Prostate gland (tissue), 2 donors: ENCODE measurements around the gene CFAP53. TPM values are rescaled to one million over a fixed set of nuclear protein-coding genes. Genes with fewer than 3 reads are reported as not detected.

Source experiments
- DNase-seq: peaks from one replicate; pipeline ENCODE4 v3.0.0-alpha.2; 2019; ENCODE audit warnings: low spot score
- H3K27ac ChIP-seq, 2 donors: fragments of 200-600 bp; sonication (generic); 2 replicates each; pipeline ENCODE4 v1.5.1; 2017 to 2019
- H3K27me3 ChIP-seq: fragments of 200-600 bp; sonication (generic); replicated peaks from 2 replicates; pipeline ENCODE4 v1.5.1; 2019; ENCODE audit not compliant: insufficient read depth
- H3K36me3 ChIP-seq, 2 donors: fragments of 200-600 bp; sonication (generic); 1 replicate in 1 of 2; 2 replicates in 1 of 2; pipeline versions ENCODE4 v1.5.1 to v1.8.1; 2017 to 2019
- H3K4me1 ChIP-seq: fragments of 200-600 bp; sonication (generic); replicated peaks from 2 replicates; pipeline ENCODE4 v1.5.1; 2019
- H3K4me3 ChIP-seq, 2 donors: fragments of 200-600 bp; sonication (generic); 2 replicates each; pipeline ENCODE4 v1.5.1; 2017 to 2019
- H3K9me3 ChIP-seq: fragments of 200-600 bp; sonication (generic); 2 replicates; pipeline ENCODE4 v1.5.1; 2017
- CTCF ChIP-seq, 4 experiments: fragments of 200-600 bp in 2 of 4; fragments of 450-650 bp in 2 of 4; sonication (generic) in 2 of 4; IDR thresholded peaks; 1 replicate in 3 of 4; 2 replicates in 1 of 4; pipeline ENCODE4 v1.5.1; 2016 to 2019; ENCODE audit warnings: antibody characterized with exemption in 4 of 4, mild to moderate bottlenecking in 2 of 4, moderate library complexity in 2 of 4
- POLR2A ChIP-seq: fragments of 450-650 bp; IDR thresholded peaks from one replicate; pipeline ENCODE4 v1.6.1; 2016; ENCODE audit warnings: antibody characterized with exemption, mild to moderate bottlenecking
- POLR2AphosphoS5 ChIP-seq: sonication (generic); formaldehyde crosslinking; IDR thresholded peaks from one replicate; pipeline ENCODE4 v1.6.1; 2017; ENCODE audit warnings: antibody characterized with exemption
- WGBS: methylation state at CpG from one replicate; pipeline ENCODE4 v1.1.5; 2018; 5-methylcytosine and 5-hydroxymethylcytosine counted together
- intact Hi-C: fragments of 100-400 bp; cut with DNase I; formaldehyde crosslinking; loops from one replicate; pipeline ENCODE4 v1.14.2; 2022
- total RNA-seq, 2 donors: library from RNA; depleted of rRNA; stranded (reverse); fragments of >200 nt; gene quantifications; one replicate each; pipeline ENCODE4 v1.1.0, GENCODE V29; 2016

Gene CFAP53
- total RNA-seq, 2 donors from 2014 or later = 0.59 to 4.7 TPM

- no peaks in the 10 kb centered on the region for H3K27me3 ChIP-seq
- intact Hi-C loops = loop anchor here (2.0 to 5.0 kb wide), 2 partner anchors 188 to 251 kb away; no protein-coding TSS in a partner anchor
- H3K9me3 ChIP-seq = no peaks in the 10 kb centered on the region
- 50% methylated on average over 10 of the region's 10 CpGs for WGBS
- no peaks in the 10 kb centered on the region for H3K4me1 ChIP-seq
- TF ChIP-seq POLR2AphosphoS5 (no peak), CTCF (IDR thresholded peaks at IDR 0.05) (no peak), POLR2A (no peak)
- peak overlapping the region in 1 of 2 donors; percentile 76 for H3K4me3 ChIP-seq
- no peak for DNase-seq
- no peak overlapping the region for H3K27ac ChIP-seq
- no peaks in the 10 kb centered on the region for H3K36me3 ChIP-seq
Observed at GRCh38 chr18:50195689-50196088, 70.6 kb downstream of the CFAP53 start.

- Histone ChIP-seq H3K27me3 (no peaks in the 10 kb centered on the region), H3K36me3 (no peaks in the 10 kb centered on the region), H3K4me3 (peak within 1 kb of the TSS; percentile 76 to 80), H3K4me1 (no peaks in the 10 kb centered on the region), H3K9me3 (no peaks in the 10 kb centered on the region), H3K27ac (peak within 1 kb of the TSS; percentile 66 to 72)
- DNase-seq = peak; percentile 79
- whole genome bisulfite sequencing = 1% methylated on average over 74 of the region's 115 CpGs
- TF ChIP-seq POLR2A (peak; percentile 90), CTCF (IDR thresholded peaks at IDR 0.05) (peak; percentile 52 to 94 (median 64)), POLR2AphosphoS5 (no peak)
- intact Hi-C loops = loop anchor here (2.0 to 5.0 kb wide), 2 partner anchors 188 to 250 kb away; no protein-coding TSS in a partner anchor
Observed at GRCh38 chr18:50194631-50195532, 71.4 kb downstream of the CFAP53 start, which contains the start of gene MYO5B. TSS of gene MYO5B (minus strand) at chr18:50195147. CDS start at chr18:50194793, 354 bp downstream.

- intact Hi-C loops = loop anchor here (2.0 kb wide), 1 partner anchor 249 kb away; no protein-coding TSS in a partner anchor
- no peaks in the 10 kb centered on the region for H3K27me3 ChIP-seq
- DNase-seq = no peak
- no peaks in the 10 kb centered on the region for H3K36me3 ChIP-seq
- no peaks in the 10 kb centered on the region for H3K9me3 ChIP-seq
- peak overlapping the region; percentile 76 to 80 for H3K4me3 ChIP-seq
- H3K27ac ChIP-seq = peak overlapping the region; percentile 66 to 72
- TF ChIP-seq CTCF (IDR thresholded peaks at IDR 0.05) (no peak), POLR2A (no peak), POLR2AphosphoS5 (no peak)
- WGBS = under 1% methylated on average over 67 of the region's 68 CpGs
- no peaks in the 10 kb centered on the region for H3K4me1 ChIP-seq
Observed at GRCh38 chr18:50193796-50194630, 72.3 kb downstream of the CFAP53 start.

DNA sequence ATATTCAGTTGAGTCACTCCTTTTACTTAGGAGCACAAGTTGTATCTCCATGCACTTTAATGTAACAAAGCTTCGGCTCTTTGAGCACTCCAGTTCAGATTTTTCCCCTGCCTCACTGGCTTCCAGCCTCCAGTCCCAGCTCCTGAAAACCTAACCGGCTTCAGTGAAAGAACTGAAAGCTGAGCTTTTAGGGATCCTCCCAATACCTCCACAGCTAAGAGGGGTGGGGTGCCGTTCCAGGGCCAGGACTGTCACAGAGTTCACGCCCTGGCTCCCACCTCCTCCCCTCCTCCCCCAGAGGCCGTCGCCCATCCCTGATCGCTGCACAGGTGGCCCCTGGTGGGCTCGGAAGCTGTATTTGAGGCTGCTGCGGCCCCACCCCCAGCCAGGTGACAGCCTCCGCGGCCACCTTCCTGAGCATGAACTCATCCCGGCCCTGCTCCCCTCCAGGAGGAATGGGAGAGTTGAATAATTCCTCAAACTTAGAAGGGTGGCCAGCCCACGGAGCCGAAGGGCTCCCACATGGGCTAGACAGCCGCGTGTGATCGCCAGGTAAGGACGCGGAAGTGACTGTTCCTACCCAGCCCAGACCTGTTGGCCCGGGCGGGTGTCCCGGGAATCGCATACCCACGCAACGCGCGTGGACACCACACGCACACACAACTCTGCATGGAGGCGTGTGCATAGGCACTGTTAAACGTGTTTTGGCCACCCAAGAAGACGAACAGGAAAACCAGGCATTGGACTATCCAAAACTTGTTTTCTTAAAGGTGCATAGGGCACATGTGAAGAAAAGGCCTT is 73.1 kb downstream of the CFAP53 start:
- intact Hi-C loops = no loop called here
- no peaks in the 10 kb centered on the region for H3K4me1 ChIP-seq
- no peaks in the 10 kb centered on the region for H3K36me3 ChIP-seq
- no peaks in the 10 kb centered on the region for H3K9me3 ChIP-seq
- WGBS = 6% methylated on average over 30 of the region's 31 CpGs
- DNase-seq = no peak
- H3K27ac ChIP-seq = no peak overlapping the region
- no peak for TF ChIP-seq POLR2AphosphoS5
- TF ChIP-seq CTCF (IDR thresholded peaks at IDR 0.05) = no peak
- TF ChIP-seq POLR2A = no peak
- no peaks in the 10 kb centered on the region for H3K27me3 ChIP-seq
- peak overlapping the region; percentile 76 to 80 for H3K4me3 ChIP-seq
